BLaER1 treated with 17β-estradiol and CSF1 and Interleukin-3, amounts not matched to agents 10 nM and 100 nM (cell line): Measurements from ENCODE around the gene ASS1.

Source experiments
- H3K27ac ChIP-seq, 11 experiments: shearing (Covaris generic); formaldehyde crosslinking; 2 replicates each; pipeline ENCODE4 v1.8.1; 2022
- H3K27me3 ChIP-seq, 11 experiments: shearing (Covaris generic); formaldehyde crosslinking; 2 replicates each; pipeline ENCODE4 v1.8.1; 2022
- H3K36me3 ChIP-seq, 11 experiments: shearing (Covaris generic); formaldehyde crosslinking; 2 replicates each; pipeline ENCODE4 v1.8.1; 2022
- H3K4me1 ChIP-seq, 10 experiments: shearing (Covaris generic); formaldehyde crosslinking; 2 replicates each; pipeline ENCODE4 v1.8.1; 2022
- H3K4me2 ChIP-seq, 11 experiments: shearing (Covaris generic); formaldehyde crosslinking; 2 replicates each; pipeline ENCODE4 v1.8.1; 2022
- H3K4me3 ChIP-seq, 10 experiments: shearing (Covaris generic); formaldehyde crosslinking; 2 replicates each; pipeline ENCODE4 v1.8.1; 2022
- H3K9ac ChIP-seq, 11 experiments: shearing (Covaris generic); formaldehyde crosslinking; 2 replicates each; pipeline ENCODE4 v1.8.1; 2022
- H3K9me3 ChIP-seq, 11 experiments: shearing (Covaris generic); formaldehyde crosslinking; replicated peaks in 1 of 11; 2 replicates each; pipeline ENCODE4 v1.8.1; 2022
- H4K20me1 ChIP-seq, 11 experiments: shearing (Covaris generic); formaldehyde crosslinking; 2 replicates each; pipeline ENCODE4 v1.8.1; 2022
- Cebpa-rat ChIP-seq, 11 experiments: shearing (Covaris generic); IDR thresholded peaks; 2 replicates each; pipeline ENCODE4 v1.8.1; 2022

Gene ASS1

DNA sequence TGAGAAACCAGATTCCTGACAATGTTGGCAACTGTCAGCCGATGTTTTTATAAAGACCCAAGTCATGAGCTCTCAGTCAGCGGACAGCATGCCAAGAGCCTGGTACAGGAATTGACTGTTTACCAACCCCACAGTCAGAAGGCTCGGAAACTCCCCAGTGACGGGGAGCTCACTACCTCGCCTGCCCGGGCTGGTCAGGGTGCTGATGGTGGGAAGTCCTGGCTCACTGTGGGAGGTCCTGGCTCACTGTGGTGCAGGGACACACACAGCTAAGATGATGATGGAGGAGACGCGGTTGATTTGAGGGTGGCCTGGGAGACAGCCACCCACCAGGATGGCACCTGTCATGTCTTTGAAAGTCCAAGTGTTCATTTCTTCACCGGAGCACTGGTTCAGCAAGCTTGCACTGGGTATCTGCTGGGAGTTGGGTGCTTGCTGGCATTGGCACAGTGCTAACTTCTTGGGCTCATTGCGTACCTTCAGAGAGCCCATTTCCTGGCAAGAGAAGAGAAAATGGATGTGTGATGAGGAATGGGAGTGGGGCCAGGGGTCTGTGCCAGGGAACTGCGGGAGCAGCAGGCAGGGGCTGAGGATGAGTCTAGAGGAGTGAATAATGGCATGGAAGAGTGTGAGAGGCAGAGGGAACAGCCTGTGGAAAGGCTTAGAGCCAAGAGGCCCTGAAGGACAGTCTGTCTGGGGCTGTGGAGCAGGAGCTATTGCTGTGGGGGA is 15.3 kb downstream of the ASS1 start:
- Histone ChIP-seq H3K36me3 (peaks cover 4 to 65% (median 29%) of the 10 kb centered on the region in 11 experiments; a peak in 18 of 22 replicates), H4K20me1 (peaks cover 0 to 86% (median 38%) of the 10 kb centered on the region in 11 experiments; a peak in 15 of 22 replicates), H3K27me3 (no peaks in the 10 kb centered on the region), H3K4me3 (no peak overlapping the region), H3K9ac (no peak overlapping the region), H3K9me3 (no peaks in the 10 kb centered on the region), H3K27ac (no peak overlapping the region), H3K4me1 (peaks cover 0 to 9% (median 0%) of the 10 kb centered on the region in 10 experiments; a peak in 6 of 20 replicates), H3K4me2 (no peak overlapping the region)
- TF ChIP-seq Cebpa-rat (IDR thresholded peaks at IDR 0.05) = no peak

GRCh38 chr9:130461218-130461630 is 16.5 kb downstream of the ASS1 start:
- Histone ChIP-seq H3K9ac (peak overlapping the region in 2 of 11 experiments; percentile 9 to 17; a peak in 1 of 22 replicates), H3K36me3 (peaks cover 11 to 72% (median 30%) of the 10 kb centered on the region in 11 experiments; a peak in 18 of 22 replicates), H3K4me2 (peak overlapping the region in 4 of 11 experiments; percentile 33 to 79 (median 58); a peak in 6 of 22 replicates)

DNA sequence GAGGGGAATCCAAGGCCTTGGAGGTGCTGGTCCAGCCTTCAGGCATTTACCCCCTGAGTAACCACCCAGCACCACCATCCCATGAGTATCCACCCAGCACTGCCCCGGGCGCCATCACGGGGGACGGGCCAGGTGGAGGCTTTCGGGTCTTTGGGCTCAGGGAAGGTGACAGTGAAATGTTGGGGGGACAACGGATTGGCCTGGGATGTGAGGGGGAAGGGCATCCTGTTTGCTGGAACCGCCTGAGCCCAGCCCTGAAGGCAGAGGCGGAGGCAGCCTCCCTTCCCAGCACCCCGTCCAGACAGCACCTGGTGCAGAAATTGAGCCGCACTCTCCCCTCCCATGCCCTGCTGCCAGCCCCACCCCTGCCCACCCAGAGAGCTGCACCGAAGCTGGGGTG is 17.0 kb downstream of the ASS1 start:
- H3K36me3 ChIP-seq = peaks cover 14 to 77% (median 35%) of the 10 kb centered on the region in 11 experiments; a peak in 18 of 22 replicates
- no peaks in the 10 kb centered on the region for H3K9me3 ChIP-seq
- H3K4me2 ChIP-seq = no peak overlapping the region; a peak in 1 of 22 replicates
- H4K20me1 ChIP-seq = peaks cover 0 to 89% (median 38%) of the 10 kb centered on the region in 11 experiments; a peak in 16 of 22 replicates
- H3K4me3 ChIP-seq = no peak overlapping the region
- no peak overlapping the region; a peak in 1 of 22 replicates for H3K9ac ChIP-seq
- H3K27me3 ChIP-seq = no peaks in the 10 kb centered on the region
- no peak for TF ChIP-seq Cebpa-rat (IDR thresholded peaks at IDR 0.05)
- peaks cover 0 to 1% (median 0%) of the 10 kb centered on the region in 10 experiments; a peak in 3 of 20 replicates for H3K4me1 ChIP-seq
- no peak overlapping the region for H3K27ac ChIP-seq

More at GRCh38 chr9:130461218-130461630, 16.5 kb downstream of the ASS1 start:
- H4K20me1 ChIP-seq = peaks cover 0 to 85% (median 38%) of the 10 kb centered on the region in 11 experiments; a peak in 15 of 22 replicates
- no peaks in the 10 kb centered on the region for H3K27me3 ChIP-seq
- peaks cover 0 to 6% (median 0%) of the 10 kb centered on the region in 10 experiments; a peak in 6 of 20 replicates for H3K4me1 ChIP-seq
- no peak overlapping the region for H3K4me3 ChIP-seq
- no peak overlapping the region for H3K27ac ChIP-seq
- TF ChIP-seq Cebpa-rat (IDR thresholded peaks at IDR 0.05) = no peak
- no peaks in the 10 kb centered on the region for H3K9me3 ChIP-seq

DNA sequence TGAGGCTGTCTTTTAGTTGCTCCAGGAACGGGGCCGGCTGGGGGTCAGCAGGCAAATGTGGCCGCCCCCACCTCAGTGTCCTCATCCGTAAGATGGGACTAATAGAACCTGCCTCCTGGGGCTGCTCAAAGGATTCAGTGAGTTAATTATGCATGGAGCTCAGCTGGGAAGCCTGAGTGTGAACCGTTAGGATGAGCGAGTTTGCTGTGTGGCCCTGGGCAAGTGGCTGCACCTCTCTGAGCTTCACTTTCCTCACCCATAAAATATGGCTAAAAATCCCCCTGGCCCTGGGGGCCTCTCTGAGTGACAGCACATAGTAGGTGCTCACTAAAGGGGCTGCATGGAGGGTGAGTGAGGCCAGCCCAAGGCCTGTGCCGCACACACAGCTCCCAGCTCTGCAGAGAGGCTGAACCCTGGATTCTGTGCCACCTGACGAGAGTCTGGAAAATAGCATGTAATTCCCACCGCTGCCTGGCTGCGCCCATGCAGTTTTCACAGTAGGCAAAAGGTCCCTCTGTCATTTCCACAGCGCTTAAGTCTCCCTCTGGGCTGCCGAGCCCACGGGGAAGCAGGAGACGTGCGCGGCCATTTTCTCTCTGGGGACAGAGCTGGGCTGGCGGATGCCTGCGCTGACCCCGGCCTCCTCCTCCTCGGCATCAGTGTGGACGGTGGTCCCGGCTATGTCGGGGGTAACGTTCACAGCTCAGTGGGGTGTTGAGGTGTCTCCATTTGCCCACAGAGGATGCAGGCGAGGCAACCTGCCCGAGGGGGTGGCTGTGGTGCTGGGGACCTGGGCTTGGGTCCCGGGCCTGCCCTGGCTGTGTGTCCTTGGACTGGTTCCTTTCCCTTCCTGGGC is 18.2 kb downstream of the ASS1 start:
- Histone ChIP-seq H3K4me2 (no peak overlapping the region), H4K20me1 (peaks cover 0 to 93% (median 38%) of the 10 kb centered on the region in 11 experiments; a peak in 16 of 22 replicates), H3K36me3 (peaks cover 14 to 80% (median 35%) of the 10 kb centered on the region in 11 experiments; a peak in 18 of 22 replicates), H3K9me3 (no peaks in the 10 kb centered on the region), H3K27ac (no peak overlapping the region), H3K9ac (no peak overlapping the region), H3K4me3 (no peak overlapping the region), H3K27me3 (no peaks in the 10 kb centered on the region), H3K4me1 (no peaks in the 10 kb centered on the region)
- TF ChIP-seq Cebpa-rat (IDR thresholded peaks at IDR 0.05) = no peak

- no peaks in the 10 kb centered on the region for H3K4me1 ChIP-seq
- H3K9ac ChIP-seq = no peak overlapping the region
- peaks cover 13 to 80% (median 28%) of the 10 kb centered on the region in 11 experiments; a peak in 17 of 22 replicates for H3K36me3 ChIP-seq
- H3K27ac ChIP-seq = no peak overlapping the region
- TF ChIP-seq Cebpa-rat (IDR thresholded peaks at IDR 0.05) = no peak
- no peaks in the 10 kb centered on the region for H3K27me3 ChIP-seq
- no peaks in the 10 kb centered on the region for H3K9me3 ChIP-seq
- no peak overlapping the region for H3K4me2 ChIP-seq
- H3K4me3 ChIP-seq = no peak overlapping the region
- H4K20me1 ChIP-seq = peaks cover 0 to 92% (median 38%) of the 10 kb centered on the region in 11 experiments; a peak in 16 of 22 replicates
Measured at GRCh38 chr9:130463763-130464745, 19.3 kb downstream of the ASS1 start.

DNA sequence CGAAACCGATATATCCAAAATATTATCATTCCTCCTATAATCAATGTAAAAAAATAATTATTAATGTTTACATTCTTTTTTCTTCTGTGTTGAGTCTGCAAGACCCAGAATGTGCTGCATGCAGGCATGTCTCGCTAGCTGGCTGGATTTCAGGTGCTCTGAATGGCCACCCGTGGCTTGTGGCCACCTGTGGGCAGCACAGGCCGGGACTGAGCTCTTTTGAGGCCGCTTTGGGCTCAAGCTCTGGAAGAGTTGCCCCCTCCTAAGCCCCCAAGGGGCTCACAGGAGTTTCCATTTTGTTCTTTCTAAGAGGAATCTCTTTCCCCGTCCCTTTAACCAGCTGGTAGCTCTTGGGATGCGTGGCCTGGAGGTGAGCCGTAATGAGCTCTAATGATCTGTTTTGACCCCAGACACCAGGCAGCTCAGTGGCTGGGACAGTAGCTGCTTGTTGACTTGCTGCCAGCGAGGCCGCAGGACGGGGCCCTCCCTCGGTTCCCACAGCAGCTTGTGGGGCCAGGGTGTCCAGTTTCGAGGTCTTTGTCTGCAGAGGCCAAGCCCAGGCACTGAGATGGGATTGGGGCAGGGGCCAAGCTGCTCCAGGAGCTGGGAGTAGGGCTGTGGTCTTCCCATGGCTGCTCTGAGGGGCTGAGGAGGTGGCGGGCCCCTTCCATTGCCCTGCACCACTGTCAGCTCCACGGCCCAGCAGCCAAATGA is 20.8 kb downstream of the ASS1 start:
- TF ChIP-seq Cebpa-rat (IDR thresholded peaks at IDR 0.05) = no peak
- H3K36me3 ChIP-seq = peaks cover 13 to 84% (median 38%) of the 10 kb centered on the region in 11 experiments; a peak in 19 of 22 replicates
- no peaks in the 10 kb centered on the region for H3K4me1 ChIP-seq
- no peaks in the 10 kb centered on the region for H3K9me3 ChIP-seq
- H3K27me3 ChIP-seq = no peaks in the 10 kb centered on the region
- H3K9ac ChIP-seq = 0 out of 22 replicates have a peak overlapping the region, but pooled peaks of 1 of the 11 experiments have one; percentile 14
- H3K4me2 ChIP-seq = no peak overlapping the region
- H3K27ac ChIP-seq = no peak overlapping the region
- peaks cover 0 to 87% (median 32%) of the 10 kb centered on the region in 11 experiments; a peak in 16 of 22 replicates for H4K20me1 ChIP-seq
- no peak overlapping the region for H3K4me3 ChIP-seq

- Histone ChIP-seq H3K27me3 (no peaks in the 10 kb centered on the region), H4K20me1 (peaks cover 0 to 86% (median 23%) of the 10 kb centered on the region in 11 experiments; a peak in 15 of 22 replicates), H3K4me2 (no peak overlapping the region), H3K36me3 (peaks cover 20 to 95% (median 47%) of the 10 kb centered on the region in 11 experiments; a peak in 20 of 22 replicates), H3K4me1 (peaks cover 0 to 9% (median 0%) of the 10 kb centered on the region in 10 experiments; a peak in 2 of 20 replicates), H3K27ac (no peak overlapping the region), H3K4me3 (no peak overlapping the region), H3K9me3 (no peaks in the 10 kb centered on the region), H3K9ac (no peak overlapping the region)
- no peak for TF ChIP-seq Cebpa-rat (IDR thresholded peaks at IDR 0.05)
Measured at GRCh38 chr9:130466537-130467217, 21.9 kb downstream of the ASS1 start.
